Iris pigment epithelial cell (primary cell): ENCODE results near the gene IRGC.
A peak's percentile ranks its signal among the peaks of the same experiment; 100 is the strongest.

ENCODE experiments used
- DNase-seq: peaks from one replicate; pipeline ENCODE4 v3.0.0-alpha.2; 2011; ENCODE audit warnings: low read depth

IRGC gene

DNA sequence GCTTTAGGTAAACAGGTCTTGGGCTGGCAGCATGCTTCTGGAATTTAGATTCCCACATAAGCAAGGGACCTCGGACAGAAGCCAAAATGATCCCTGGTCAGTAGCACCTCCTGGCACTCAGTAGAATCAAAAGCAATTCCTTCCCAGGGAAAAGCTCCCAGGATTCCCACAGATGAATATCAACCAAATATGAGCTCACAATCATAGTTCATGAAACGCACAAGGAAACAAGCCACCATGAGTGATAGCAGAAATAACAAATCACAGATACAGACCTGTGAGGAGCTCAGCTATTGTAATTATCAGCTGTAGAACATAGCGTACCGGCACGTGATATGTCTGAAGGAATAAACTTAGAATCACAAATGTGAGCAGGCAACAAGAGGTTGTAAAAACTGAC, 24.1 kb upstream of the IRGC start:
- DNase-seq, result no peak

DNA sequence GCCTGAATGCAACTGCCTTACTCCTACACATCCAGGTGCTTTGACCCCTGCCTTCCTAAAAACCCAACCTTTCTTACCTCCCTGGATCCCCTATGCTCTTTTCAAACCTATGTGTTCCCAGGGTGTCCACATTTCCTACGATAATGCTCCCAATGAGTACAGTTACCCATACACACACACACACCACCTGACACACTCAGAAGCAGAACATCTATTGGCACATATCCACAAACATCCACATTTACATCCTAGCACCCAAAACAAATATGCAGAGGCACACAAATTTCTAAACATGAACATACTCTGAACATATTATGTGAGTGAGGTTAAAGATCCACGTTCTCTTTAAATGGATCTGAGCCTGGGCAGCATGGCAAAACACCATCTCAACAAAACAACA, 23.5 kb upstream of the IRGC start:
- DNase-seq, result no peak

DNA sequence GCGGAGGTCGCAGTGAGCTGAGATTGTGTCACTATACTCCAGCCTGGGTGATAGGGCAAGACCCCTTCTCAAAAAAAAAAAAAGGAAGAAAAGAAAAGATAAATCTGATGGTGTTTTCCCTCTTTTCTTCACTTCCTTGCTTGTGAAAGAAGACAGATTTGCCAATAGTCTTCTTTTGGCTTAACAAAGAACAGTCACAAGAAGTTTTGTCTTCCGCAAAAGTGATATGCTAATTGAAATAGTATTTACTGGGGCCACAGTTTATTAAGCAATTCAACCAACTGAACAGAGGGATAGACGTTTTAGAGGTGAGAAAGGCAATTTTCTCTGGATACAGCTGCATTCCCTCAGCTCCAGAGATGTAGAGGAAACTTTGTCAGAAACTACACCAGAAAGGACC, 23.0 kb upstream of the IRGC start:
- no peak for DNase-seq

GRCh38 chr19:43694553-43694952, 21.3 kb upstream of the IRGC start:
- DNase-seq, result no peak

DNA sequence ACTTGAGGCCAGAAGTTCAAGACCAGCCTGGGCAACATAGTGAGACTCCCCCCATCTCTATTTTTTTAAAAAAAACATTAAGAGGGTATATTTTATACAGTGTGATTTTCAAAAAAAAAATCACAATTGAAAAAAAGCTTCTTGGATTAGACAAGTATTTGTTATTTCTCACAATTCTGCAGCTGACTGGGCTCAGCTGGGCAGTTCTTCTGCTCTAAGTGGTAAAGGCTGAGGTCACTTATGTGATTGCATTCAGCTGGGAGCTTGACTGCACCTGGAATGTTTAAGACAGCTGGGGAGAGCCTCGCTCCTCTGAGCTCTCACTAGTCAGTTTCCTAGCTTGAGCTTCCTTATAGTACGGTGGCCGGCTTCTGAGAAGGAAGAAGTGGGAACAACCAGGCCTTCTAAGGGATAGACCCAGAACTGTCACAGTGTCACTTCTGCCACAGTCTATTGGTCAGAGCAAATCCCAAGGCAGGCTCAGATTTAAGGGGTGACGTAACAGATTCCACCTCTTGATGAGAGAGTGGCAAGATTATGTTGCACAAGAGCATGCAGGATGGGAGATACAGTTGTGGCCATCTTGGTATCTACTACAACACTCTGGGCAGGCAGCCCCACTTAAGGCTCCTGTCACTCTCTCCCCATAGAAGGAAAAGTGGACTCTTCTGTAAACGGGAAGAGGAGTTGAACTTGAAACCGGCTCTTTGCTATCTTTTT, 19.7 kb upstream of the IRGC start:
- DNase-seq, result no peak

- DNase-seq, result no peak
Observed at GRCh38 chr19:43697295-43697694, 18.6 kb upstream of the IRGC start.

DNA sequence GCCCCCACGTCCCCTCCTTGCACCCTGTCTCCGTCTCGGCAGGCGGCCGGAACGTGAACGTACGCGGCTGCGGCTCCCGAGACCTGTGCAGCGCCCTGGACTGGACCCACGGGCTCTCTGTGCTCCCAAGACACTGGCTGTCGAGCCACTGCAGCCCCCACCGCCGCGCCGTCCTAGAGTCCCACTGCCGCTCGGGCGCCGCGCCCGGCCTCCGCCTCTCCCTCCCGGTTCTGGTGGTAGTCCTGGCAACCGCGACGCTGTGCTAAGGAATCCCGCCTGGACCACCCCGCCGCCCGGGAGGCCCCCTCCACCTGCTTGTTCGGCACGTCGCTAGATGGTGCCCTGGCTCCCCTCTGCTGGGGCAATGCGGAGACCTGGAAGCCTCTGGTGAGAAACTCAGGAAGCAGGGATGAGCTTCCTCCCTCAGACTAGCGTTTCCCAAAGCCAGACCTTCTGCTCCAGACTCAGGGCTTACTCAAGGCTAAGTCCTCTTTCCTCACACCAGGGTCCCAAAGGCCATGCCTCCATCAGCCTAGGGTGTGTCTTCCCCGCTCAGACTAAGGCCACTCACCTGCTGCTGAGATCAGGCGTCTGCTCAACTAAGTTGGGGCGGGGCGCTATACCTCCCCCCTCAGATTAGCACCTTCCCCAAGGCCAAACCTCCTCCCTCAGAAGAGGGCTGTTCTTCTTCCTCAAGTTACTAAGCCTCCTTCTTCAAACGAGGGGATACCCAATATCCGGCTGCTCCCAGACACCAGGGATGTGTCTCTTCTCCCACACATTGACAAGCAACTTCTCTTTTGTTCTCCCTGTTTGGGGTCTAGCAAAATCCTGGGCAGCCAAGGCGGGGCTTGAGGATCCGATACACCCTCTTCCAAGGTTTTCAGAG, 16.1 kb upstream of the IRGC start:
- DNase-seq, result peak; percentile 29

- DNase-seq, result peak; percentile 85
Observed at GRCh38 chr19:43700395-43701000, 15.4 kb upstream of the IRGC start.

GRCh38 chr19:43704002-43704705, 11.7 kb upstream of the IRGC start:
- no peak for DNase-seq

- no peak for DNase-seq
Observed at GRCh38 chr19:43705729-43706128, 10.1 kb upstream of the IRGC start.

DNA sequence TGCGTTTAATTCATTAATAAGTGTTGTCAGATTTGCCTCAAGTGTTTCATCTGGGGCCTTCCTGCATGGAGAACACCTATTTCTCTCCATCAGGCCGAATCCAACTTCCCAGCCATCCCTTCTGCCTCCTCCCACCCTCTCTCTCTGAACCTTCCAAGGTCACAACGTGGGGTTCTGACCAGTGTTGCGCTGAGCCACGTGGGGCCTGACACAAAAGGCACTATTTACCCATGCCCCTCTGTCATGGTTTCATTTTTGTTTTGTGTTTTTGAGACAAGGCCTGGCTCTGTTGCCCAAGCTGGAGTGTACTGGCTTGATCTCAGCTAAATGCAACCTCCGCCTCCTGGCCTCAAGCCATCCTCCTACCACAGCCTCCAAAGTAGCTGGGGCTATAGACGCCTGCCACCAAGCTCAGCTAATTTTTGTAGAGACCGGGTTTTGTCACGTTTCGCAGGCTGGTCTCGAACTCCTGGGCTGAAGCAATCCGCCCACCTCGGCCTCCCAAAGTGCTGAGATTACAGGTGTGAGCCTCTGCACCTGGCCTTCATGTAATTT, 8.6 kb upstream of the IRGC start:
- DNase-seq, result no peak

DNA sequence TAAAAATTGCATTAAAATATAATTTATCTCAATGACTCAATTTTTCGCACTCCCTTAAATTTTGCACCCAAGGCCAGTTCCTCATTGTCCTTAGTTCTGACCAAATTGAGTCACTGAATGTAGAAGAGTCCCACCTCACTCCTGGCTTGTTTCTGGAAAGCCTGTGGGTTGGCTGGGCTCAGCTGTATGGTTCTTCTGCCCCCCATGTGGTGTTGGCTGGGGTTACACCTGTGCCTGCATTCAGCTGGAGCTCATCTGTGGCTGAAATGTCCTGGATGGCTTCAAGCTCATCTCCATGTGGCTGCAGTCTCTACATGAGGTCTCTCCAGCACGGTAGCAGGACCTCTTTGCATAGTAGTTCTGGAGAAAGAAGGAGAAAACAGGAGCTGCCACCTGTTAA, 7.2 kb upstream of the IRGC start:
- DNase-seq, result no peak

- no peak for DNase-seq
Observed at GRCh38 chr19:43711751-43712355, 4.0 kb upstream of the IRGC start.

- DNase-seq, result no peak
Observed at GRCh38 chr19:43713208-43713607, 2.7 kb upstream of the IRGC start.

GRCh38 chr19:43718627-43719377, 2.9 kb downstream of the IRGC start:
- DNase-seq, result no peak

DNA sequence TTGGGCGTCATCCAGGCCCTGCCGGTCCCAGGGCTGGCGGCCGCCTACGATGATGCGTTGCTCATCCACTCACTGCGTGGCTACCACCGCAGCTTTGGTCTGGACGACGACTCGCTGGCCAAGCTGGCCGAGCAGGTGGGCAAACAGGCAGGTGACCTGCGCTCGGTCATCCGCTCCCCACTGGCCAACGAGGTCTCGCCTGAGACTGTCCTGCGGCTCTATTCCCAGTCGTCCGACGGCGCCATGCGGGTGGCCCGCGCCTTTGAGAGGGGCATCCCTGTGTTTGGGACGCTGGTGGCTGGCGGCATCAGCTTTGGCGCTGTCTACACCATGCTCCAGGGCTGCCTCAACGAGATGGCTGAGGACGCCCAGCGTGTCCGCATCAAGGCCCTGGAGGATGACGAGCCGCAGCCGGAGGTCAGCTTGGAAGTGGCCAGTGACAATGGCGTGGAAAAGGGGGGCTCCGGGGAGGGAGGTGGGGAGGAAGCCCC, 3.5 kb downstream of the IRGC start:
- no peak for DNase-seq

GRCh38 chr19:43719918-43720317, 4.0 kb downstream of the IRGC start:
- DNase-seq, result no peak

DNA sequence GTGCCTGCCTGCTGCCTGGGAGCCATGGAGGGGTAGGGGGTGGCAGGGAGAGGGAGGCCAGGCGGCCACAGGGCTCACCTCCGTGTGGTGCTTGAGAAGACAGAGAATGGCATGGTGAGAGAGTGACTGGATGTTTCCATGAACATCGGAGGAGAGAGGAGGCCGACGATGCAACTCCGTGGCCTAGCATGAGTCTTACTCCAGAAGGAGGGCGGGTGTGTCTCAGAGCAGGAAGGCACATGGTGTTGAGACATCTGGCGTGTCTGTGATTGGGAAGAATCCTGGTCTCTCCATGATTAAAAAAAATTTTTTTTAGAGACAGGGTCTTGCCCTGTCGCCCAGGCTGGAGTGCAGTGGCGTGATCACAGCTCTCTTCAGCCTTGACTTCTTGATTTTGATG, 5.1 kb downstream of the IRGC start:
- DNase-seq, result no peak

- no peak for DNase-seq
Observed at GRCh38 chr19:43721469-43722048, 5.7 kb downstream of the IRGC start.

DNA sequence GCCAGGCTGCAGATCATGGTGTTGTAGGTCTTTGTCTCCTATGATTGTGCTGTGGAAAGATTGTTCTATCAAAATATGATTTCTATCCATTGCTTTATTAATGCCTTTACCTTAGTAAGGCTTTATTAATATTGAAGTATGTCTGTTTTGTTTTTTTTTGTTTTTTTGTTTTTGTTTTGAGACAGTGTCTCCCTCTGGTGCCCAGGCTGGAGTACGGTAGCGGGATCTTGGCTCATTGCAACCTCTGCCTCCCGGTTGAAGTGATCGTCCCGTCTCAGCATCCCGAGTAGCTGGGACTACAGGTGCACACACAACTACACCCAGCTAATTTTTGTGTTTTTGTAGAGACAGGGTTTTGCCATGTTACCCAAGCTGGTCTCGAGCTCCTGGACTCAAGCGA, 7.7 kb downstream of the IRGC start:
- no peak for DNase-seq
